IPS-15b (cell line): Measurements from ENCODE around the gene GPR158.
"Not testable (repeated sequence)": the region's sequence is repeated elsewhere in the genome, so short reads cannot be mapped to it uniquely, and the experiment has no call there.

Experiments used
- H3K27me3 ChIP-seq: one replicate; pipeline ENCODE4 v1.6.1; 2013; ENCODE audit warnings: low read length; ENCODE audit not compliant: control insufficient read depth, insufficient read depth
- H3K36me3 ChIP-seq: one replicate; pipeline ENCODE4 v1.6.1; 2013; ENCODE audit warnings: low read length; ENCODE audit not compliant: control insufficient read depth, insufficient read depth
- H3K4me1 ChIP-seq: one replicate; pipeline ENCODE4 v1.6.1; 2013; ENCODE audit warnings: mild to moderate bottlenecking, low read length; ENCODE audit not compliant: control insufficient read depth, insufficient read depth
- H3K4me3 ChIP-seq: one replicate; pipeline ENCODE4 v1.5.1; 2013; ENCODE audit warnings: low read depth, low read length
- H3K9ac ChIP-seq: one replicate; pipeline ENCODE4 v1.6.1; 2013; ENCODE audit warnings: low read depth, mild to moderate bottlenecking, low read length
- H3K9me3 ChIP-seq: one replicate; pipeline ENCODE4 v1.6.1; 2013; ENCODE audit warnings: mild to moderate bottlenecking, low read length; ENCODE audit not compliant: control insufficient read depth, insufficient read depth

GPR158 gene

GRCh38 chr10:25382901-25383300 is 208.1 kb downstream of the GPR158 start:
- H3K9me3 ChIP-seq, H3K27me3 ChIP-seq, H3K9ac ChIP-seq, H3K36me3 ChIP-seq, H3K4me1 ChIP-seq, H3K4me3 ChIP-seq: not testable (repeated sequence)

- Histone ChIP-seq H3K4me1 (peaks cover 8% of the 10 kb centered on the region), H3K36me3 (no peaks in the 10 kb centered on the region), H3K4me3 (no peak overlapping the region), H3K9ac (no peak overlapping the region), H3K27me3 (no peaks in the 10 kb centered on the region), H3K9me3 (no peaks in the 10 kb centered on the region)
Observed at GRCh38 chr10:25383686-25384085, 208.9 kb downstream of the GPR158 start.

- no peaks in the 10 kb centered on the region for H3K36me3 ChIP-seq
- peaks cover 8% of the 10 kb centered on the region for H3K4me1 ChIP-seq
- no peak overlapping the region for H3K4me3 ChIP-seq
- H3K27me3 ChIP-seq: no peaks in the 10 kb centered on the region
- H3K9ac ChIP-seq: no peak overlapping the region
- no peaks in the 10 kb centered on the region for H3K9me3 ChIP-seq
Observed at GRCh38 chr10:25384618-25385017, 209.8 kb downstream of the GPR158 start.

- Histone ChIP-seq H3K9me3 (peaks cover 9% of the 10 kb centered on the region), H3K9ac (no peak overlapping the region), H3K4me3 (no peak overlapping the region), H3K27me3 (no peaks in the 10 kb centered on the region), H3K36me3 (peaks cover 3% of the 10 kb centered on the region), H3K4me1 (peaks cover 6% of the 10 kb centered on the region)
Observed at GRCh38 chr10:25388188-25388861, 213.5 kb downstream of the GPR158 start.

GRCh38 chr10:25388862-25389206 is 214.0 kb downstream of the GPR158 start:
- peaks cover 3% of the 10 kb centered on the region for H3K36me3 ChIP-seq
- no peak overlapping the region for H3K9ac ChIP-seq
- peaks cover 9% of the 10 kb centered on the region for H3K9me3 ChIP-seq
- H3K4me1 ChIP-seq: peaks cover under 1% of the 10 kb centered on the region
- H3K4me3 ChIP-seq: no peak overlapping the region
- H3K27me3 ChIP-seq: no peaks in the 10 kb centered on the region

- Histone ChIP-seq H3K36me3 (peaks cover 3% of the 10 kb centered on the region), H3K27me3 (no peaks in the 10 kb centered on the region), H3K4me3 (no peak overlapping the region), H3K9ac (no peak overlapping the region), H3K4me1 (no peaks in the 10 kb centered on the region), H3K9me3 (peaks cover 9% of the 10 kb centered on the region)
Observed at GRCh38 chr10:25390733-25391132, 215.9 kb downstream of the GPR158 start.

- H3K4me1 ChIP-seq: no peaks in the 10 kb centered on the region
- peaks cover 9% of the 10 kb centered on the region for H3K9me3 ChIP-seq
- no peak overlapping the region for H3K9ac ChIP-seq
- no peaks in the 10 kb centered on the region for H3K27me3 ChIP-seq
- no peak overlapping the region for H3K4me3 ChIP-seq
- H3K36me3 ChIP-seq: peaks cover 3% of the 10 kb centered on the region
Observed at GRCh38 chr10:25392132-25392531, 217.3 kb downstream of the GPR158 start.

GRCh38 chr10:25393621-25394020 is 218.8 kb downstream of the GPR158 start:
- Histone ChIP-seq H3K9me3 (peaks cover 9% of the 10 kb centered on the region), H3K9ac (no peak overlapping the region), H3K4me3 (no peak overlapping the region), H3K4me1 (no peaks in the 10 kb centered on the region), H3K36me3 (peaks cover 3% of the 10 kb centered on the region), H3K27me3 (no peaks in the 10 kb centered on the region)

GRCh38 chr10:25398680-25399079 is 223.9 kb downstream of the GPR158 start:
- H3K27me3 ChIP-seq: no peaks in the 10 kb centered on the region
- H3K4me1 ChIP-seq: no peaks in the 10 kb centered on the region
- no peaks in the 10 kb centered on the region for H3K36me3 ChIP-seq
- H3K4me3 ChIP-seq: no peak overlapping the region
- H3K9me3 ChIP-seq: no peaks in the 10 kb centered on the region
- H3K9ac ChIP-seq: no peak overlapping the region

- no peak overlapping the region for H3K9ac ChIP-seq
Observed at GRCh38 chr10:25405871-25406270, 231.1 kb downstream of the GPR158 start.

GRCh38 chr10:25417611-25418010 is 242.8 kb downstream of the GPR158 start:
- H3K4me1 ChIP-seq: no peaks in the 10 kb centered on the region
- no peaks in the 10 kb centered on the region for H3K9me3 ChIP-seq
- H3K4me3 ChIP-seq: no peak overlapping the region
- no peak overlapping the region for H3K9ac ChIP-seq
- peaks cover 3% of the 10 kb centered on the region for H3K36me3 ChIP-seq
- no peaks in the 10 kb centered on the region for H3K27me3 ChIP-seq

More at GRCh38 chr10:25405871-25406270, 231.1 kb downstream of the GPR158 start:
- Histone ChIP-seq H3K27me3 (no peaks in the 10 kb centered on the region), H3K9me3 (no peaks in the 10 kb centered on the region), H3K4me3 (no peak overlapping the region), H3K36me3 (no peaks in the 10 kb centered on the region), H3K4me1 (no peaks in the 10 kb centered on the region)

GRCh38 chr10:25425776-25426175 is 251.0 kb downstream of the GPR158 start:
- Histone ChIP-seq H3K9ac (no peak overlapping the region), H3K9me3 (no peaks in the 10 kb centered on the region), H3K27me3 (no peaks in the 10 kb centered on the region), H3K4me1 (no peaks in the 10 kb centered on the region), H3K36me3 (peaks cover 3% of the 10 kb centered on the region), H3K4me3 (no peak overlapping the region)
